ENCODE data around the gene USP17L28. TPM values are rescaled to one million over a fixed set of nuclear protein-coding genes. Genes with fewer than 3 reads are reported as not detected.
"Not testable (repeated sequence)": the region's sequence is repeated elsewhere in the genome, so short reads cannot be mapped to it uniquely, and the experiment has no call there.

Gene USP17L28, protein sequence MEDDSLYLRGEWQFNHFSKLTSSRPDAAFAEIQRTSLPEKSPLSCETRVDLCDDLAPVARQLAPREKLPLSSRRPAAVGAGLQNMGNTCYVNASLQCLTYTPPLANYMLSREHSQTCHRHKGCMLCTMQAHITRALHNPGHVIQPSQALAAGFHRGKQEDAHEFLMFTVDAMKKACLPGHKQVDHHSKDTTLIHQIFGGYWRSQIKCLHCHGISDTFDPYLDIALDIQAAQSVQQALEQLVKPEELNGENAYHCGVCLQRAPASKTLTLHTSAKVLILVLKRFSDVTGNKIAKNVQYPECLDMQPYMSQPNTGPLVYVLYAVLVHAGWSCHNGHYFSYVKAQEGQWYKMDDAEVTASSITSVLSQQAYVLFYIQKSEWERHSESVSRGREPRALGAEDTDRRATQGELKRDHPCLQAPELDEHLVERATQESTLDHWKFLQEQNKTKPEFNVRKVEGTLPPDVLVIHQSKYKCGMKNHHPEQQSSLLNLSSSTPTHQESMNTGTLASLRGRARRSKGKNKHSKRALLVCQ
- not detected for total RNA-seq

DNA sequence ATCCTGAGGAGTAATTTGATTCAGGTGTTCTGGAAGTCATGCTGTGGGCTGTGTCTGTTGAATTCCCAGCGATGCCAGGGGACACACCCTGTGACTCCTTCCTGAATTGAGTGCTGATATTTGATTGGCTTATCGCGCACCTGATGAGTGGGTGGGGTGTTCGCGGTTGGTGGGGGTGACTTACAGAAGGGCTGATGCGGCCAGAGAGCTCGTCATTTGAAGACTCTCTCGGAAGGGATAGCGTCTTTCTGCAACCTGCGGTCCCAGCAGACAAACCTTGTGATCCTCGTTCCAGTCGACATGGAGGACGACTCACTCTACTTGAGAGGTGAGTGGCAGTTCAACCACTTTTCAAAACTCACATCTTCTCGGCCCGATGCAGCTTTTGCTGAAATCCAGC is at the start of gene USP17L28:
TSS of gene USP17L28 (plus strand) at position 301 of the 400 bp plus-strand sequence. CDS start at position 301, 0 bp downstream.
- H3K27ac ChIP-seq; H3K36me3 ChIP-seq; H3K4me3 ChIP-seq; H3K4me1 ChIP-seq (replicated peaks); intact Hi-C loops (cut with DNase I); DNase-seq (ENCODE audit: low spot score); H3K27me3 ChIP-seq (replicated peaks; ENCODE audit: insufficient read depth); H3K9me3 ChIP-seq: not testable (repeated sequence)
- no CpG with 5 or more reads among the region's 15 CpGs for WGBS

DNA sequence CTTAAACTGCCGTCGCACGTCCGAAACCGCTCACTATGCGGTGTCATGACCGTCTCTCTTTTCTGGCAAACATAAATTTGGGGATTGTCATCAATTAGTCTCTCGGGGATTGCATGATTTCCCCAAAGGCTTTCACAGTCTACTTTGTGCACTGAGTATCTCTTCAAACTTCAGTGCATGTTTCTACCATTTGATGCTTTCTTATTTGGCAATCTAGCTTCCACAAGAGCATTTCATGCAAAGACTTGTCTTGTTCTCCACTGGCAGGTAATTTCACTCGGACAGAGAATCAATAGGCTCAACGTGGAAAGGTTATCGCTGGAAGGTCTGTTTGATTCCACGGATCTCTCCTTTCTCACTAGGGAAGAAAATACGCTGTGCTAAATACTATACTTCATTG is 24.5 kb upstream of the USP17L28 start:
- H3K36me3 ChIP-seq; H3K27ac ChIP-seq; H3K4me1 ChIP-seq (replicated peaks); H3K9me3 ChIP-seq; DNase-seq (ENCODE audit: low spot score); H3K4me3 ChIP-seq; H3K27me3 ChIP-seq (replicated peaks; ENCODE audit: insufficient read depth); intact Hi-C loops (cut with DNase I): not testable (repeated sequence)
- 90% methylated on average over 7 of the region's 13 CpGs for WGBS

DNA sequence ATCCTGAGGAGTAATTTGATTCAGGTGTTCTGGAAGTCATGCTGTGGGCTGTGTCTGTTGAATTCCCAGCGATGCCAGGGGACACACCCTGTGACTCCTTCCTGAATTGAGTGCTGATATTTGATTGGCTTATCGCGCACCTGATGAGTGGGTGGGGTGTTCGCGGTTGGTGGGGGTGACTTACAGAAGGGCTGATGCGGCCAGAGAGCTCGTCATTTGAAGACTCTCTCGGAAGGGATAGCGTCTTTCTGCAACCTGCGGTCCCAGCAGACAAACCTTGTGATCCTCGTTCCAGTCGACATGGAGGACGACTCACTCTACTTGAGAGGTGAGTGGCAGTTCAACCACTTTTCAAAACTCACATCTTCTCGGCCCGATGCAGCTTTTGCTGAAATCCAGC is 23.8 kb upstream of the USP17L28 start, which contains the start of gene USP17L24:
TSS of gene USP17L24 (plus strand) at position 301 of the 400 bp plus-strand sequence. CDS start at position 301, 0 bp downstream.
- DNase-seq (ENCODE audit: low spot score); H3K9me3 ChIP-seq; H3K27me3 ChIP-seq (replicated peaks; ENCODE audit: insufficient read depth); intact Hi-C loops (cut with DNase I); H3K4me1 ChIP-seq (replicated peaks); H3K4me3 ChIP-seq; H3K36me3 ChIP-seq; H3K27ac ChIP-seq: not testable (repeated sequence)
- no CpG with 5 or more reads among the region's 15 CpGs for WGBS

DNA sequence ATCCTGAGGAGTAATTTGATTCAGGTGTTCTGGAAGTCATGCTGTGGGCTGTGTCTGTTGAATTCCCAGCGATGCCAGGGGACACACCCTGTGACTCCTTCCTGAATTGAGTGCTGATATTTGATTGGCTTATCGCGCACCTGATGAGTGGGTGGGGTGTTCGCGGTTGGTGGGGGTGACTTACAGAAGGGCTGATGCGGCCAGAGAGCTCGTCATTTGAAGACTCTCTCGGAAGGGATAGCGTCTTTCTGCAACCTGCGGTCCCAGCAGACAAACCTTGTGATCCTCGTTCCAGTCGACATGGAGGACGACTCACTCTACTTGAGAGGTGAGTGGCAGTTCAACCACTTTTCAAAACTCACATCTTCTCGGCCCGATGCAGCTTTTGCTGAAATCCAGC is 19.1 kb upstream of the USP17L28 start, which contains the start of gene USP17L25:
TSS of gene USP17L25 (plus strand) at position 301 of the 400 bp plus-strand sequence. CDS start at position 301, 0 bp downstream.
- H3K9me3 ChIP-seq; H3K36me3 ChIP-seq; DNase-seq (ENCODE audit: low spot score); H3K27ac ChIP-seq; H3K27me3 ChIP-seq (replicated peaks; ENCODE audit: insufficient read depth); H3K4me3 ChIP-seq; intact Hi-C loops (cut with DNase I); H3K4me1 ChIP-seq (replicated peaks): not testable (repeated sequence)
- no CpG with 5 or more reads among the region's 15 CpGs for WGBS

DNA sequence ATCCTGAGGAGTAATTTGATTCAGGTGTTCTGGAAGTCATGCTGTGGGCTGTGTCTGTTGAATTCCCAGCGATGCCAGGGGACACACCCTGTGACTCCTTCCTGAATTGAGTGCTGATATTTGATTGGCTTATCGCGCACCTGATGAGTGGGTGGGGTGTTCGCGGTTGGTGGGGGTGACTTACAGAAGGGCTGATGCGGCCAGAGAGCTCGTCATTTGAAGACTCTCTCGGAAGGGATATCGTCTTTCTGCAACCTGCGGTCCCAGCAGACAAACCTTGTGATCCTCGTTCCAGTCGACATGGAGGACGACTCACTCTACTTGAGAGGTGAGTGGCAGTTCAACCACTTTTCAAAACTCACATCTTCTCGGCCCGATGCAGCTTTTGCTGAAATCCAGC is 14.3 kb upstream of the USP17L28 start, which contains the start of gene USP17L26:
TSS of gene USP17L26 (plus strand) at position 301 of the 400 bp plus-strand sequence. CDS start at position 301, 0 bp downstream.
- H3K4me3 ChIP-seq; H3K27me3 ChIP-seq (replicated peaks; ENCODE audit: insufficient read depth); H3K9me3 ChIP-seq; H3K4me1 ChIP-seq (replicated peaks); H3K27ac ChIP-seq; H3K36me3 ChIP-seq; intact Hi-C loops (cut with DNase I); DNase-seq (ENCODE audit: low spot score): not testable (repeated sequence)
- no CpG with 5 or more reads among the region's 15 CpGs for WGBS

DNA sequence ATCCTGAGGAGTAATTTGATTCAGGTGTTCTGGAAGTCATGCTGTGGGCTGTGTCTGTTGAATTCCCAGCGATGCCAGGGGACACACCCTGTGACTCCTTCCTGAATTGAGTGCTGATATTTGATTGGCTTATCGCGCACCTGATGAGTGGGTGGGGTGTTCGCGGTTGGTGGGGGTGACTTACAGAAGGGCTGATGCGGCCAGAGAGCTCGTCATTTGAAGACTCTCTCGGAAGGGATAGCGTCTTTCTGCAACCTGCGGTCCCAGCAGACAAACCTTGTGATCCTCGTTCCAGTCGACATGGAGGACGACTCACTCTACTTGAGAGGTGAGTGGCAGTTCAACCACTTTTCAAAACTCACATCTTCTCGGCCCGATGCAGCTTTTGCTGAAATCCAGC is 9.6 kb upstream of the USP17L28 start, which contains the start of gene USP17L5:
TSS of gene USP17L5 (plus strand) at position 301 of the 400 bp plus-strand sequence. CDS start at position 301, 0 bp downstream.
- H3K4me1 ChIP-seq (replicated peaks); DNase-seq (ENCODE audit: low spot score); H3K36me3 ChIP-seq; H3K27me3 ChIP-seq (replicated peaks; ENCODE audit: insufficient read depth); intact Hi-C loops (cut with DNase I); H3K27ac ChIP-seq; H3K4me3 ChIP-seq; H3K9me3 ChIP-seq: not testable (repeated sequence)
- no CpG with 5 or more reads among the region's 15 CpGs for WGBS

DNA sequence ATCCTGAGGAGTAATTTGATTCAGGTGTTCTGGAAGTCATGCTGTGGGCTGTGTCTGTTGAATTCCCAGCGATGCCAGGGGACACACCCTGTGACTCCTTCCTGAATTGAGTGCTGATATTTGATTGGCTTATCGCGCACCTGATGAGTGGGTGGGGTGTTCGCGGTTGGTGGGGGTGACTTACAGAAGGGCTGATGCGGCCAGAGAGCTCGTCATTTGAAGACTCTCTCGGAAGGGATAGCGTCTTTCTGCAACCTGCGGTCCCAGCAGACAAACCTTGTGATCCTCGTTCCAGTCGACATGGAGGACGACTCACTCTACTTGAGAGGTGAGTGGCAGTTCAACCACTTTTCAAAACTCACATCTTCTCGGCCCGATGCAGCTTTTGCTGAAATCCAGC is 4.8 kb upstream of the USP17L28 start, which contains the start of gene USP17L27:
TSS of gene USP17L27 (plus strand) at position 301 of the 400 bp plus-strand sequence. CDS start at position 301, 0 bp downstream.
- H3K36me3 ChIP-seq; H3K4me1 ChIP-seq (replicated peaks); H3K9me3 ChIP-seq; H3K27me3 ChIP-seq (replicated peaks; ENCODE audit: insufficient read depth); DNase-seq (ENCODE audit: low spot score); H3K27ac ChIP-seq; H3K4me3 ChIP-seq; intact Hi-C loops (cut with DNase I): not testable (repeated sequence)
- no CpG with 5 or more reads among the region's 15 CpGs for WGBS

DNA sequence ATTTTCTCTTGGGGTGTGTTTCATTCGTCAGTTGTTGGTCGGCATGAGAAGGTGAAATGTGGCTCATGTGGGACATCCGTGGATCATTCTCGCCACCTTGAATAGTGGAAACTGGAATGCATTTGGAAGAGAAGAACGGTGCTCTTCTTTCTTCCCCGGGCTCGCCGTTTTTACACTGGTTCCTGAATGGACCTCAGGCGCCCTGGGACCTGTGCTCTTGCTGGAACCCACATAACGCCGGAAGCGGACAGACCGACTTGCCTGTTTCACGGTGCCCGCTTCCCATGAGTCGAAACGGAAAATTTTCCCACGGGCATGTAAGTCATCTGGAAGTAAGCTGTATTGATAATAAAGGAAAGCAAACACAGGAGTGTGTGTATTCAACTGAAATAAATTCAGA is 2.2 kb downstream of the USP17L28 start:
- H3K27ac ChIP-seq; H3K9me3 ChIP-seq; H3K27me3 ChIP-seq (replicated peaks; ENCODE audit: insufficient read depth); H3K36me3 ChIP-seq; DNase-seq (ENCODE audit: low spot score); H3K4me3 ChIP-seq; H3K4me1 ChIP-seq (replicated peaks); intact Hi-C loops (cut with DNase I): not testable (repeated sequence)
- no CpG with 5 or more reads among the region's 18 CpGs for WGBS

DNA sequence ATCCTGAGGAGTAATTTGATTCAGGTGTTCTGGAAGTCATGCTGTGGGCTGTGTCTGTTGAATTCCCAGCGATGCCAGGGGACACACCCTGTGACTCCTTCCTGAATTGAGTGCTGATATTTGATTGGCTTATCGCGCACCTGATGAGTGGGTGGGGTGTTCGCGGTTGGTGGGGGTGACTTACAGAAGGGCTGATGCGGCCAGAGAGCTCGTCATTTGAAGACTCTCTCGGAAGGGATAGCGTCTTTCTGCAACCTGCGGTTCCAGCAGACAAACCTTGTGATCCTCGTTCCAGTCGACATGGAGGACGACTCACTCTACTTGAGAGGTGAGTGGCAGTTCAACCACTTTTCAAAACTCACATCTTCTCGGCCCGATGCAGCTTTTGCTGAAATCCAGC is 4.6 kb downstream of the USP17L28 start, which contains the start of gene USP17L29:
TSS of gene USP17L29 (plus strand) at position 301 of the 400 bp plus-strand sequence. CDS start at position 301, 0 bp downstream.
- no CpG with 5 or more reads among the region's 15 CpGs for WGBS
- H3K4me3 ChIP-seq; H3K4me1 ChIP-seq (replicated peaks); DNase-seq (ENCODE audit: low spot score); H3K27me3 ChIP-seq (replicated peaks; ENCODE audit: insufficient read depth); intact Hi-C loops (cut with DNase I); H3K27ac ChIP-seq; H3K9me3 ChIP-seq; H3K36me3 ChIP-seq: not testable (repeated sequence)

DNA sequence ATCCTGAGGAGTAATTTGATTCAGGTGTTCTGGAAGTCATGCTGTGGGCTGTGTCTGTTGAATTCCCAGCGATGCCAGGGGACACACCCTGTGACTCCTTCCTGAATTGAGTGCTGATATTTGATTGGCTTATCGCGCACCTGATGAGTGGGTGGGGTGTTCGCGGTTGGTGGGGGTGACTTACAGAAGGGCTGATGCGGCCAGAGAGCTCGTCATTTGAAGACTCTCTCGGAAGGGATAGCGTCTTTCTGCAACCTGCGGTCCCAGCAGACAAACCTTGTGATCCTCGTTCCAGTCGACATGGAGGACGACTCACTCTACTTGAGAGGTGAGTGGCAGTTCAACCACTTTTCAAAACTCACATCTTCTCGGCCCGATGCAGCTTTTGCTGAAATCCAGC is 14.1 kb downstream of the USP17L28 start, which contains the start of gene USP17L30:
TSS of gene USP17L30 (plus strand) at position 301 of the 400 bp plus-strand sequence. CDS start at position 301, 0 bp downstream.
- DNase-seq (ENCODE audit: low spot score); H3K27ac ChIP-seq; H3K4me3 ChIP-seq; H3K27me3 ChIP-seq (replicated peaks; ENCODE audit: insufficient read depth); H3K4me1 ChIP-seq (replicated peaks); H3K36me3 ChIP-seq; intact Hi-C loops (cut with DNase I); H3K9me3 ChIP-seq: not testable (repeated sequence)
- WGBS: no CpG with 5 or more reads among the region's 15 CpGs

DNA sequence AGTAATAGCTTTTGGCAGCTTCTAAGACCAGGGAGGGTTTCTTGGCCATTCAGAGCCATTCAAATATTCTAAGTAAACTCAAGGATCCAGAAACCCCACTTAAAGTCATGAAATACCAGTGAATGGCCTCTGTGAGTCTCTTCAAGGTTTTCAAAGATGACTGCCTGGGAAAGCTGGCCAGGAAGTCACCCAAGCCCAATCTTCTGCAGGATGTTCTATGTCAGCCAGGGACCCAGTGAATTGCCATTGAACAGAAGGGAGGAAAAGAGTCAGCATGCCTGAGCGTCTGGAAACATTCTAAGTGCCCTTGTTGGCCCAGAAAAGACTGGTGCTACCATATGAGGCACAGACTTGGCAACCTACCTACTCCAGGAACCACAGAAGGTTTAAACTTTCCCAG is 31.2 kb downstream of the USP17L28 start:
- H3K27me3 ChIP-seq (replicated peaks; ENCODE audit: insufficient read depth); H3K4me3 ChIP-seq; H3K9me3 ChIP-seq; H3K27ac ChIP-seq; DNase-seq (ENCODE audit: low spot score); intact Hi-C loops (cut with DNase I); H3K36me3 ChIP-seq; H3K4me1 ChIP-seq (replicated peaks): not testable (repeated sequence)
- 67% methylated on average over 1 of the region's 1 CpG for WGBS
